H1 (cell line): ENCODE data around the gene NCK2. TPM values are rescaled to one million over a fixed set of nuclear protein-coding genes. Genes with fewer than 3 reads are reported as not detected.

Experiments
- CTCF ChIA-PET: fragments of 300-600 bp; sonication (Branson Sonifier 250); formaldehyde crosslinking; loops from one replicate; lab custom pipeline; 2021; ENCODE audit not compliant: partially characterized antibody; lab: Charles Lee
- POLR2A ChIA-PET: fragments of 300-600 bp; sonication (Branson Sonifier 250); formaldehyde crosslinking; loops from one replicate; lab custom pipeline; 2021; ENCODE audit warnings: inconsistent platforms; ENCODE audit not compliant: partially characterized antibody; lab: Charles Lee
- DNase-seq, 2 experiments: peaks; one replicate each; pipeline versions ENCODE4 v3.0.0 to v3.0.0-alpha.2; 2010 to 2022; ENCODE audit warnings: low spot score in 2 of 2, low read depth in 1 of 2, mixed read lengths in 1 of 2
- FAIRE-seq: peaks from 2 replicates; lab custom pipeline; 2011; peaks lifted over from hg19 to GRCh38; lab: Jason Lieb, UNC
- H2AFZ ChIP-seq: 2 replicates; pipeline ENCODE4 v1.8.1; 2012; ENCODE audit warnings: low read length, inconsistent platforms
- H2AK5ac ChIP-seq: 2 replicates; pipeline ENCODE4 v1.6.1; 2013; ENCODE audit warnings: low read depth, low read length
- H2BK120ac ChIP-seq: replicated peaks from 2 replicates; pipeline ENCODE3; 2013; ENCODE audit warnings: low read depth, low read length, inconsistent platforms
- H2BK12ac ChIP-seq: 2 replicates; pipeline ENCODE4 v1.6.1; 2013; ENCODE audit warnings: low read depth, low read length
- H2BK15ac ChIP-seq: 2 replicates; pipeline ENCODE4 v1.6.1; 2013; ENCODE audit warnings: low read length
- H2BK20ac ChIP-seq: 2 replicates; pipeline ENCODE4 v1.6.1; 2013; ENCODE audit warnings: low read length
- H2BK5ac ChIP-seq: 2 replicates; pipeline ENCODE4 v1.6.1; 2013; ENCODE audit warnings: low read depth, low read length
- H3K14ac ChIP-seq: 2 replicates; pipeline ENCODE4 v1.6.1; 2013; ENCODE audit warnings: inconsistent platforms; ENCODE audit not compliant: insufficient read length
- H3K18ac ChIP-seq: 2 replicates; pipeline ENCODE4 v1.6.1; 2013; ENCODE audit warnings: low read length; ENCODE audit errors: extremely low read depth
- H3K23ac ChIP-seq: 2 replicates; pipeline ENCODE4 v1.6.1; 2013; ENCODE audit warnings: inconsistent platforms; ENCODE audit not compliant: insufficient read length
- H3K23me2 ChIP-seq: 2 replicates; pipeline ENCODE4 v1.6.1; 2013; ENCODE audit warnings: low read depth, low read length
- H3K27ac ChIP-seq: 2 replicates; pipeline ENCODE4 v1.6.1; 2011; ENCODE audit warnings: low read depth, low read length, inconsistent platforms
- H3K27me3 ChIP-seq, 4 experiments: replicated peaks in 1 of 4; 1 replicate in 1 of 4; 2 replicates in 3 of 4; pipeline versions ENCODE4 v1.6.1 to v1.8.1; 2011 to 2013; ENCODE audit warnings: low read length in 3 of 4, mild to moderate bottlenecking in 3 of 4, inconsistent platforms in 2 of 4, mixed read lengths in 2 of 4, moderate library complexity in 1 of 4; ENCODE audit not compliant: control insufficient read depth in 3 of 4, insufficient read depth in 3 of 4; ENCODE audit errors: extremely low read depth in 1 of 4
- H3K36me3 ChIP-seq, 4 experiments: 2 replicates each; pipeline versions ENCODE4 v1.6.1 to v1.8.1; 2011 to 2013; ENCODE audit warnings: mild to moderate bottlenecking in 4 of 4, low read length in 3 of 4, moderate library complexity in 2 of 4, control low read depth in 1 of 4, inconsistent platforms in 1 of 4; ENCODE audit not compliant: insufficient read depth in 4 of 4, control insufficient read depth in 2 of 4
- H3K4ac ChIP-seq: replicated peaks from 2 replicates; pipeline ENCODE3; 2013; ENCODE audit warnings: low read length, low read depth, mixed read lengths, inconsistent platforms; ENCODE audit not compliant: insufficient read length
- H3K4me1 ChIP-seq, 4 experiments: replicated peaks in 1 of 4; 1 replicate in 1 of 4; 2 replicates in 3 of 4; pipeline versions ENCODE4 v1.6.1 to v1.8.1; 2011 to 2013; ENCODE audit warnings: low read length in 3 of 4, inconsistent platforms in 2 of 4, mixed read lengths in 1 of 4; ENCODE audit not compliant: insufficient read depth in 4 of 4, control insufficient read depth in 3 of 4
- H3K4me2 ChIP-seq, 2 experiments: 2 replicates each; pipeline versions ENCODE4 v1.6.1 to v1.8.1; 2011 to 2013; ENCODE audit warnings: low read depth in 2 of 2, low read length in 2 of 2, control low read depth in 1 of 2, inconsistent platforms in 1 of 2, mild to moderate bottlenecking in 1 of 2; ENCODE audit not compliant: insufficient read depth in 1 of 2
- H3K4me3 ChIP-seq, 4 experiments: fragments of 200-600, 300-600 bp in 1 of 4; sonication (generic), shearing (Covaris generic), sonication (Bioruptor Twin) in 1 of 4; 2 replicates each; pipeline versions ENCODE4 v1.5.1 to v1.8.1; 2011 to 2016; ENCODE audit warnings: low read length in 4 of 4, low read depth in 3 of 4, control low read depth in 2 of 4, inconsistent platforms in 2 of 4, mild to moderate bottlenecking in 2 of 4, mixed read lengths in 1 of 4, moderate library complexity in 1 of 4; ENCODE audit not compliant: insufficient read depth in 2 of 4; ENCODE audit errors: extremely low read depth in 1 of 4
- H3K56ac ChIP-seq: replicated peaks from 2 replicates; pipeline ENCODE3; 2013; ENCODE audit warnings: low read depth, mild to moderate bottlenecking, mixed read lengths, low read length, inconsistent platforms; ENCODE audit not compliant: insufficient read length
- H3K79me1 ChIP-seq: 2 replicates; pipeline ENCODE4 v1.6.1; 2013; ENCODE audit warnings: low read depth, low read length, control low read depth
- H3K79me2 ChIP-seq, 2 experiments: 2 replicates each; pipeline versions ENCODE4 v1.6.1 to v1.8.1; 2012 to 2013; ENCODE audit warnings: low read length in 2 of 2, mild to moderate bottlenecking in 2 of 2, inconsistent platforms in 1 of 2; ENCODE audit not compliant: insufficient read depth in 2 of 2, control insufficient read depth in 1 of 2
- H3K9ac ChIP-seq, 4 experiments: replicated peaks in 1 of 4; 1 replicate in 1 of 4; 2 replicates in 3 of 4; pipeline versions ENCODE4 v1.6.1 to v1.8.1; 2011 to 2013; ENCODE audit warnings: low read depth in 3 of 4, low read length in 3 of 4, control low read depth in 2 of 4, mild to moderate bottlenecking in 2 of 4, moderate library complexity in 2 of 4, inconsistent platforms in 1 of 4; ENCODE audit errors: extremely low read depth in 1 of 4
- H3K9me3 ChIP-seq, 2 experiments: 2 replicates each; pipeline versions ENCODE4 v1.6.1 to v1.8.1; 2012 to 2013; ENCODE audit warnings: mild to moderate bottlenecking in 2 of 2, moderate library complexity in 2 of 2, control low read depth in 1 of 2, inconsistent platforms in 1 of 2, low read depth in 1 of 2, low read length in 1 of 2, mixed read lengths in 1 of 2; ENCODE audit not compliant: insufficient read depth in 2 of 2
- H4K20me1 ChIP-seq, 2 experiments: replicated peaks in 1 of 2; 2 replicates each; pipeline versions ENCODE3 to v1.8.1; 2011 to 2013; ENCODE audit warnings: inconsistent platforms in 2 of 2, low read length in 2 of 2, mild to moderate bottlenecking in 1 of 2; ENCODE audit not compliant: insufficient read depth in 2 of 2, control insufficient read depth in 1 of 2
- H4K5ac ChIP-seq: 2 replicates; pipeline ENCODE4 v1.6.1; 2013; ENCODE audit warnings: low read length, low read depth, mixed read lengths, inconsistent platforms; ENCODE audit not compliant: insufficient read length
- H4K8ac ChIP-seq: 2 replicates; pipeline ENCODE4 v1.8.0; 2013; ENCODE audit warnings: mild to moderate bottlenecking, moderate library complexity, low read length, inconsistent platforms; ENCODE audit not compliant: insufficient read depth; ENCODE audit errors: extremely low read depth
- H4K91ac ChIP-seq: replicated peaks from 2 replicates; pipeline ENCODE3; 2013; ENCODE audit warnings: low read length, mixed read lengths, inconsistent platforms; ENCODE audit not compliant: insufficient read length
- EGR1 ChIP-seq: IDR thresholded peaks from 2 replicates; pipeline ENCODE4 v1.6.1; 2011; ENCODE audit warnings: low read depth, low read length, borderline replicate concordance
- EP300 ChIP-seq, 2 experiments: IDR thresholded peaks; 1 replicate in 1 of 2; 2 replicates in 1 of 2; pipeline ENCODE4 v1.6.1; 2011 to 2012; ENCODE audit warnings: low read depth in 2 of 2, low read length in 2 of 2, mild to moderate bottlenecking in 2 of 2, borderline replicate concordance in 1 of 2, inconsistent platforms in 1 of 2, moderate library complexity in 1 of 2
- FOSL1 ChIP-seq: IDR thresholded peaks from 2 replicates; pipeline ENCODE4 v1.6.1; 2011; ENCODE audit warnings: mild to moderate bottlenecking, low read depth, low read length, moderate library complexity; ENCODE audit not compliant: insufficient read depth
- GABPA ChIP-seq: IDR thresholded peaks from 2 replicates; pipeline ENCODE4 v1.6.1; 2011; ENCODE audit warnings: mild to moderate bottlenecking, low read length, moderate library complexity, borderline replicate concordance; ENCODE audit not compliant: insufficient read depth
- HDAC2 ChIP-seq, 2 experiments: fragments of 300-600 bp in 1 of 2; sonication (generic) in 1 of 2; IDR thresholded peaks; 2 replicates each; pipeline ENCODE4 v1.6.1; 2011 to 2012; ENCODE audit warnings: low read depth in 2 of 2, low read length in 2 of 2, mild to moderate bottlenecking in 2 of 2, moderate library complexity in 2 of 2, borderline replicate concordance in 1 of 2, inconsistent platforms in 1 of 2
- JUND ChIP-seq: IDR thresholded peaks from 2 replicates; pipeline ENCODE4 v1.6.1; 2011; ENCODE audit warnings: mild to moderate bottlenecking, improper control_type of control experiment, low read length
- KDM1A ChIP-seq: fragments of 200-600, 300-600 bp; sonication (generic); IDR thresholded peaks from 2 replicates; pipeline ENCODE4 v1.7.1; 2016; ENCODE audit warnings: mild to moderate bottlenecking, low read length, borderline replicate concordance
- KDM4A ChIP-seq: IDR thresholded peaks from one replicate; pipeline ENCODE4 v1.7.1; 2012; ENCODE audit warnings: low read depth, mild to moderate bottlenecking, moderate library complexity, low read length, inconsistent platforms; ENCODE audit not compliant: severe bottlenecking
- POLR2A ChIP-seq, 2 experiments: IDR thresholded peaks; 1 replicate in 1 of 2; 2 replicates in 1 of 2; pipeline ENCODE4 v1.6.1; 2011; ENCODE audit warnings: low read depth in 2 of 2, low read length in 2 of 2, mild to moderate bottlenecking in 2 of 2; ENCODE audit errors: control extremely low read depth in 1 of 2
- SAP30 ChIP-seq: fragments of 300-600 bp; sonication (generic); IDR thresholded peaks from 2 replicates; pipeline ENCODE4 v1.7.1; 2012; ENCODE audit warnings: low read length, moderate library complexity, mild to moderate bottlenecking, inconsistent platforms; ENCODE audit not compliant: insufficient read depth, insufficient replicate concordance
- SP2 ChIP-seq: IDR thresholded peaks from 2 replicates; pipeline ENCODE4 v1.6.1; 2012; ENCODE audit warnings: mild to moderate bottlenecking, low read length, inconsistent platforms
- TAF7 ChIP-seq: optimal IDR thresholded peaks from 2 replicates; pipeline ENCODE3; 2011; ENCODE audit warnings: low read depth, mild to moderate bottlenecking, inconsistent platforms, low read length, moderate library complexity, borderline replicate concordance
- WGBS, 2 experiments: shearing (Covaris generic) in 1 of 2; methylation state at CpG; one replicate each; pipeline versions ENCODE4 v1.1.6 to v1.1.7; 2013 to 2015; ENCODE audit warnings: low lambda C conversion rate in 2 of 2, mixed read lengths in 2 of 2, inconsistent platforms in 1 of 2, low coverage in 1 of 2, missing lambda C conversion rate in 1 of 2; ENCODE audit not compliant: insufficient replicate concordance in 2 of 2, insufficient coverage in 1 of 2, insufficient read length in 1 of 2; ENCODE audit errors: extremely low coverage in 1 of 2, missing lambda C conversion rate in 1 of 2; 5-methylcytosine and 5-hydroxymethylcytosine counted together
- polyA plus RNA-seq, 7 experiments: library from polyadenylated mRNA; depleted of rRNA in 3 of 7; stranded (reverse) in 5 of 7; unstranded in 2 of 7; fragments of >200 nt in 5 of 7; fragments of 200-250 nt in 2 of 7; gene quantifications; 1 replicate in 5 of 7; 2 replicates in 1 of 7; 4 replicates in 1 of 7; pipeline versions ENCODE4 v1.2.1 to v1.2.3, GENCODE V29; 2011 to 2013; ENCODE audit warnings: missing spikeins in 2 of 7, mixed read lengths in 2 of 7
- total RNA-seq: library from RNA; stranded (reverse); fragmentation: NEBNext Ultra II Directional; extraction: Animal tissue kit (Norgen Biotek cat#: 25700); gene quantifications from 2 replicates; pipeline ENCODE4 v1.2.1, GENCODE V29; 2021
- TF ChIP-seq, protein P1 (sequence below): IDR thresholded peaks from 2 replicates; pipeline ENCODE4 v1.6.1; 2012; ENCODE audit warnings: inconsistent platforms

Gene NCK2
- total and polyA plus RNA-seq, 2 of the 8 experiments (the other 6 are each of a cell fraction or from before 2014, with no cell fraction given) = 30.3 to 65.7 TPM

DNA sequence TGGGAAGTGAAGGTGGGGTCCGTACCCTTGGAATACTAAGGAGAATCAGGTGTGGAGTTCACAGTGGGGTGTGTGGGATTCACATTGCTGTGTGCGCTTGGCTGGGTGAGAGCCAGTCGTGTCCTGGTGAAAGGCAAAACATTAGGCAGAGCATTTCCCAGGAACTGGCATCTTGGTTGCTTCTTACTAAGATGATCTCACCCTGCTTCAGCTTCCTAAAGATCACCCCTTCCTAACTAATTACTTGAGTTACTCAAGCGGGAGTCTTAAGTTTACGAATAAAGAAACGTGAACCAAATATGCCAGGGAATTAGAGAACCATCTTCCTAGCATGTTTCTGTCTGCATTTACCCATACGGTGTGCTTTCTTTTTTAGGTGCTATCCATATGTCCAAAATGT is 122.9 kb downstream of the NCK2 start:
- Histone ChIP-seq H3K4ac (no peak overlapping the region), H3K56ac (no peak overlapping the region), H3K4me3 (no peak overlapping the region), H2BK20ac (no peak overlapping the region), H3K4me2 (no peak overlapping the region), H3K4me1 (peaks cover 0 to 18% (median 7%) of the 10 kb centered on the region in 4 experiments; a peak in 6 of 7 replicates), H3K9me3 (no peaks in the 10 kb centered on the region), H2BK5ac (no peak overlapping the region), H3K9ac (no peak overlapping the region), H2BK120ac (no peak overlapping the region), H3K36me3 (no peaks in the 10 kb centered on the region), H4K20me1 (peaks cover 11 to 19% of the 10 kb centered on the region in 2 experiments), H3K23ac (no peak overlapping the region), H2AFZ (no peak overlapping the region)
- FAIRE-seq (no peak), DNase-seq (no peak)
- 92% methylated on average over 7 of the region's 7 CpGs; no CpG with 5 or more reads in 1 of the 2 experiments for WGBS, 2 experiments
- POLR2A ChIA-PET = no interaction called here
- CTCF ChIA-PET = interaction anchor here (1.8 kb wide), 1 partner anchor 10 kb away, joined by 4 read pairs; no protein-coding TSS in a partner anchor
- TF ChIP-seq, protein P1, sequence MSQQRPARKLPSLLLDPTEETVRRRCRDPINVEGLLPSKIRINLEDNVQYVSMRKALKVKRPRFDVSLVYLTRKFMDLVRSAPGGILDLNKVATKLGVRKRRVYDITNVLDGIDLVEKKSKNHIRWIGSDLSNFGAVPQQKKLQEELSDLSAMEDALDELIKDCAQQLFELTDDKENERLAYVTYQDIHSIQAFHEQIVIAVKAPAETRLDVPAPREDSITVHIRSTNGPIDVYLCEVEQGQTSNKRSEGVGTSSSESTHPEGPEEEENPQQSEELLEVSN = no peak
- TF ChIP-seq KDM1A = no peak
- TF ChIP-seq FOSL1 = no peak
- TF ChIP-seq POLR2A (IDR thresholded peaks at IDR 0.05; ENCODE audit: control extremely low read depth in 1 of 2, low read depth in 2 of 2, low read length in 2 of 2) = no peak
- TF ChIP-seq HDAC2 (IDR thresholded peaks at IDR 0.05; ENCODE audit: borderline replicate concordance in 1 of 2, low read depth in 2 of 2, low read length in 2 of 2) = no peak
- TF ChIP-seq GABPA = no peak
- no peak for TF ChIP-seq SP2
- no peak for TF ChIP-seq KDM4A
- TF ChIP-seq TAF7 = no peak
- no peak for TF ChIP-seq EP300 (IDR thresholded peaks at IDR 0.05; ENCODE audit: borderline replicate concordance in 1 of 2, low read depth in 2 of 2, low read length in 2 of 2)
- no peak for TF ChIP-seq SAP30
- TF ChIP-seq JUND = no peak
- TF ChIP-seq EGR1 = no peak
- TF ChIP-seq, all 59 proteins: peak for 0
- H3K27ac ChIP-seq = no peak overlapping the region
- no peaks in the 10 kb centered on the region for H3K27me3 ChIP-seq
- H2BK12ac ChIP-seq = no peak overlapping the region
- H2AK5ac ChIP-seq = no peak overlapping the region
- H3K14ac ChIP-seq = no peak overlapping the region
- H2BK15ac ChIP-seq = no peak overlapping the region
- peaks cover 13% of the 10 kb centered on the region; the same call in 1 of the 2 replicates for H3K79me1 ChIP-seq
- H3K79me2 ChIP-seq = peaks cover 0 to 67% of the 10 kb centered on the region in 2 experiments; a peak in 2 of 4 replicates
- H3K23me2 ChIP-seq = no peaks in the 10 kb centered on the region; the same call in 1 of the 2 replicates
- H4K91ac ChIP-seq = peak overlapping the region; percentile 34
- no peak overlapping the region for H3K18ac ChIP-seq
- no peak overlapping the region; the same call in 1 of the 2 replicates for H4K8ac ChIP-seq
- H4K5ac ChIP-seq = no peak overlapping the region
